Loucy (cell line): ENCODE data around the gene SIPA1L3.

Experiments
- CTCF ChIP-seq: fragments of 200-600 bp; sonication (generic); conservative IDR thresholded peaks from 2 replicates; pipeline ENCODE4 v1.5.1; 2014; ENCODE audit warnings: mild to moderate bottlenecking, antibody characterized with exemption, low read length
- EZH2phosphoT487 ChIP-seq: fragments of 200-600 bp; IDR thresholded peaks from 2 replicates; pipeline ENCODE4 v1.6.1; 2018; ENCODE audit warnings: antibody characterized with exemption, mild to moderate bottlenecking, moderate library complexity, borderline replicate concordance

GRCh38 chr19:38210458-38210987 is 303.5 kb downstream of the SIPA1L3 start:
- TF ChIP-seq CTCF (no peak), EZH2phosphoT487 (no peak)
